DND-41 (cell line): ENCODE measurements around the gene CDCA5.

ENCODE experiments used
- ATAC-seq: fragments of 200-7000 bp; cut with Tn5 transposase; 3 replicates; pipeline ENCODE4 v1.9.1; 2021; ENCODE audit warnings: low read depth; ENCODE audit not compliant: insufficient read depth
- DNase-seq: peaks from one replicate; pipeline ENCODE4 v3.0.0-alpha.2; 2020
- H2AFZ ChIP-seq: 2 replicates; pipeline ENCODE4 v1.6.0; 2012; ENCODE audit warnings: low read depth, low read length
- H3K27ac ChIP-seq: 2 replicates; pipeline ENCODE4 v1.5.1; 2012; ENCODE audit warnings: low read length, inconsistent platforms
- H3K27me3 ChIP-seq: fragments of 200-600 bp; sonication (generic); 2 replicates; pipeline ENCODE4 v1.6.0; 2012; ENCODE audit warnings: low read length, mild to moderate bottlenecking, inconsistent platforms; ENCODE audit not compliant: insufficient read depth, poor library complexity
- H3K36me3 ChIP-seq: 2 replicates; pipeline ENCODE4 v1.5.1; 2012; ENCODE audit warnings: low read length, inconsistent platforms; ENCODE audit not compliant: insufficient read depth
- H3K4me1 ChIP-seq: 2 replicates; pipeline ENCODE4 v1.5.1; 2012; ENCODE audit warnings: mild to moderate bottlenecking, low read length; ENCODE audit not compliant: insufficient read depth
- H3K4me2 ChIP-seq: 2 replicates; pipeline ENCODE4 v1.6.0; 2012; ENCODE audit warnings: mild to moderate bottlenecking, moderate library complexity, low read length, inconsistent platforms; ENCODE audit not compliant: insufficient read depth
- H3K4me3 ChIP-seq, 2 experiments: fragments of 200-600 bp in 1 of 2; shearing (Covaris generic) in 1 of 2; 2 replicates each; pipeline ENCODE4 v1.5.1; 2012 to 2016; ENCODE audit warnings: inconsistent platforms in 2 of 2, low read length in 2 of 2, mild to moderate bottlenecking in 2 of 2, low read depth in 1 of 2, moderate library complexity in 1 of 2
- H3K79me2 ChIP-seq: 2 replicates; pipeline ENCODE4 v1.6.0; 2012; ENCODE audit warnings: low read length, inconsistent platforms; ENCODE audit not compliant: insufficient read depth
- H3K9ac ChIP-seq: 2 replicates; pipeline ENCODE4 v1.6.0; 2012; ENCODE audit warnings: low read depth, mild to moderate bottlenecking, inconsistent platforms, low read length, moderate library complexity
- H3K9me3 ChIP-seq: 2 replicates; pipeline ENCODE4 v1.5.1; 2012; ENCODE audit warnings: low read length, moderate library complexity, mild to moderate bottlenecking, inconsistent platforms; ENCODE audit not compliant: insufficient read depth, severe bottlenecking
- H4K20me1 ChIP-seq: 2 replicates; pipeline ENCODE4 v1.6.0; 2012; ENCODE audit warnings: low read length; ENCODE audit not compliant: insufficient read depth
- CTCF ChIP-seq: IDR thresholded peaks from 2 replicates; pipeline ENCODE4 v1.5.1; 2012; ENCODE audit warnings: borderline replicate concordance, low read length, moderate library complexity, mild to moderate bottlenecking; ENCODE audit not compliant: poor library complexity, severe bottlenecking; ENCODE audit errors: extremely low read depth
- EZH2 ChIP-seq: IDR thresholded peaks from 3 replicates; pipeline ENCODE4 v1.6.1; 2012; ENCODE audit warnings: borderline replicate concordance, low read depth, mild to moderate bottlenecking, moderate library complexity, low read length, inconsistent platforms; ENCODE audit not compliant: severe bottlenecking

The CDCA5 gene

GRCh38 chr11:65077451-65077850, 6.4 kb downstream of the CDCA5 start:
- Histone ChIP-seq H3K36me3 (peaks cover 67% of the 10 kb centered on the region), H3K4me2 (peak overlapping the region; percentile 38), H3K79me2 (peaks cover 47% of the 10 kb centered on the region), H3K27ac (no peak overlapping the region), H3K4me1 (peaks cover 46% of the 10 kb centered on the region), H3K27me3 (no peaks in the 10 kb centered on the region), H4K20me1 (peaks cover 45% of the 10 kb centered on the region), H3K9ac (no peak overlapping the region), H2AFZ (no peak overlapping the region), H3K9me3 (no peaks in the 10 kb centered on the region), H3K4me3 (no peak overlapping the region)
- ATAC-seq, result peak; percentile 34; the same call in 1 of the 3 replicates
- TF ChIP-seq CTCF, result peak; percentile 26
- TF ChIP-seq EZH2, result no peak
- DNase-seq, result peak; percentile 23

- Histone ChIP-seq H3K27ac (no peak overlapping the region), H3K4me3 (no peak overlapping the region), H3K4me2 (no peak overlapping the region), H3K79me2 (peaks cover 2% of the 10 kb centered on the region), H2AFZ (no peak overlapping the region), H4K20me1 (peaks cover 6% of the 10 kb centered on the region), H3K9me3 (no peaks in the 10 kb centered on the region), H3K4me1 (peaks cover 4% of the 10 kb centered on the region; the same call in 1 of the 2 replicates), H3K27me3 (no peaks in the 10 kb centered on the region), H3K36me3 (peaks cover 19% of the 10 kb centered on the region), H3K9ac (no peak overlapping the region)
- ATAC-seq (no peak), DNase-seq (no peak)
- TF ChIP-seq CTCF (no peak), EZH2 (no peak)
Observed at GRCh38 chr11:65072631-65072966, 11.2 kb downstream of the CDCA5 start.

GRCh38 chr11:65071907-65072630, 11.8 kb downstream of the CDCA5 start:
- Histone ChIP-seq H3K27ac (no peak overlapping the region), H3K4me3 (no peak overlapping the region), H3K9me3 (no peaks in the 10 kb centered on the region), H3K9ac (no peak overlapping the region), H4K20me1 (peaks cover under 1% of the 10 kb centered on the region; the same call in 1 of the 2 replicates), H3K4me2 (no peak overlapping the region), H3K4me1 (no peaks in the 10 kb centered on the region), H3K36me3 (peaks cover 14% of the 10 kb centered on the region), H3K27me3 (no peaks in the 10 kb centered on the region), H2AFZ (no peak overlapping the region), H3K79me2 (no peaks in the 10 kb centered on the region)
- TF ChIP-seq CTCF, result no peak
- TF ChIP-seq EZH2, result no peak
- no peak for DNase-seq
- ATAC-seq, result no peak

DNA sequence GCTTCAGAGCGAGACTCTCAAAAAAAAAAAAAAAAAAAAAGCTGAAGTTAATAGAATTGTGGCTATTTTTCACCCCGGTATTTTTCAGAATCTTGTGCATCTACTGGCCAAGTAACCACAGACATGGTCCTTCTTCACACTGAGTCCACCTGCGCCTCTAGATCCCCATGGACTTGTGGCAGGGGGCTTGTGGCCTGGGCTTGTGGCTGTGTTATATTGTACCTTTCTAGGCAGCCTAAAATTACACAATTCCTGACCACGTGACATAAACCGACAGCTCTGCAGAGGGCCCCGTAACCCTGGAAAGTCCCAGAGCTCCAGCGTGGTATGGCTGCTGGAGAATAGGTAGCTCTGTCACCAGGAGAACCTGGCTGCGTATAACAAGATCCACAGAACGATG, 14.6 kb downstream of the CDCA5 start:
- Histone ChIP-seq H2AFZ (no peak overlapping the region), H4K20me1 (no peaks in the 10 kb centered on the region), H3K36me3 (no peaks in the 10 kb centered on the region), H3K27ac (no peak overlapping the region), H3K9me3 (no peaks in the 10 kb centered on the region), H3K9ac (no peak overlapping the region), H3K4me2 (no peak overlapping the region), H3K4me3 (no peak overlapping the region), H3K4me1 (no peaks in the 10 kb centered on the region), H3K79me2 (no peaks in the 10 kb centered on the region), H3K27me3 (no peaks in the 10 kb centered on the region)
- ATAC-seq (no peak), DNase-seq (no peak)
- TF ChIP-seq EZH2 (no peak), CTCF (no peak)
